Measurements from ENCODE around the gene HMCN2.

HMCN2 gene

DNA sequence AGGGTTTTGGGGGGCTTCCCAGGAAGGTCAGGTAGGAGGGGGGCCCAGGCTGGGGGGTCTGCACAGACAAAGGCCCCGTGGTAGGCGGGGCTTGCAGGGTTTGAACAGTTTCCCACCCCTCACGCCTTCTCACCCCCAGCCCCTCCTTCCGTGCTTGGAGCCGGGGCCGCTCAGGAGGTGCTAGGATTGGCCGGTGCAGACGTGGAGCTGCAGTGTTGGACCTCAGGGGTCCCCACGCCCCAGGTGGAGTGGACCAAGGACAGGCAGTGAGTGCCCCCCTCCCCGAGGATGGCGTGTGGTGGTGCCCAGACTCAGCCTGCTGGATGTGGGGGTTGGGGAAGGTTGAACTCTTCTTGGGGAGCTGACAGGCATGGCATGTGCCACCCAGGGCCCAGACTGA lies 83.8 kb downstream of the HMCN2 start:
- Mint-ChIP-seq H3K27ac (no peak overlapping the region), H3K36me3 (ENCODE audit: low read depth) (no peaks in the 10 kb centered on the region), H3K4me1 (no peaks in the 10 kb centered on the region), H3K9me3 (no peaks in the 10 kb centered on the region), H3K27me3 (no peaks in the 10 kb centered on the region), H3K4me3 (no peak overlapping the region)
- ATAC-seq (no peak), DNase-seq (no peak)

DNA sequence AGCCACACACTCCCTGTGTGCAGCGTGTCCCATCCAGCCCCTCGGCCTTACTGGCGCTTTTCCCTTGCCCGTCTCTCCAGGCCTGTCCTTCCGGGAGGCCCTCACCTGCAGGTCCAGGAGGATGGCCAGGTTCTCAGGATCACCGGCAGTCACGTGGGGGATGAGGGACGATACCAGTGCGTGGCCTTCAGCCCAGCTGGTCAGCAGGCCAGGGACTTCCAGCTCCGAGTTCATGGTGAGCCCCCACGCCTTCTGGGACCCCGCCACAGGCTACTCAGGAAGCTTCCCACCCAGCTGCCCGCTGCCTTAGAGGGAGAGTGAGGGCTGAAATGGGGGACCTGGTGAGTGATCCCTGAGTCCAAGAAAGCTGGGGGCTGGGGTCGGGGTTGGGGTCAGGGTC lies 85.8 kb downstream of the HMCN2 start:
- Mint-ChIP-seq H3K4me3 (no peak overlapping the region), H3K27me3 (no peaks in the 10 kb centered on the region), H3K36me3 (ENCODE audit: low read depth) (no peaks in the 10 kb centered on the region), H3K9me3 (no peaks in the 10 kb centered on the region), H3K4me1 (no peaks in the 10 kb centered on the region), H3K27ac (no peak overlapping the region)
- ATAC-seq (no peak), DNase-seq (no peak)

DNA sequence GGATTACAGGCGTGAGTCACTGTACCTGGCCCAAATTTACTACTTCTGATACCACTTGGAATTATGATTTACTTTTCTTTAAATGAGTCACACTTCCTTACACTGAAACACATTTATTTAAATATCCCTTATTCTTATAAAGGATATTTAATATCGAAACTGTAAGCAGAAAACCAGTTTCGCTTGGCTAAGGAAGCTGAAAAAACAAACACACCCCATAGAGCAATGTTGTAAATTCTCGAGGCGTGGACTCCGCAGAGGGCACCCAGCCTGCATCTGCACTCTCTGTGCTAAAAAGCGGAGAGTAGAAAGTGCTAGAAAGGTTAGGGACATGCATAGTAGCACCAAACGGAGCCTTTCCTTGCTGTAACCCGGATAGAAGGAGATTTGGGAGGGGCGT lies 86.5 kb downstream of the HMCN2 start:
- Mint-ChIP-seq H3K9me3 (no peaks in the 10 kb centered on the region), H3K36me3 (ENCODE audit: low read depth) (no peaks in the 10 kb centered on the region), H3K4me3 (no peak overlapping the region), H3K27me3 (no peaks in the 10 kb centered on the region), H3K4me1 (no peaks in the 10 kb centered on the region), H3K27ac (no peak overlapping the region)
- no peak for ATAC-seq
- no peak for DNase-seq

DNA sequence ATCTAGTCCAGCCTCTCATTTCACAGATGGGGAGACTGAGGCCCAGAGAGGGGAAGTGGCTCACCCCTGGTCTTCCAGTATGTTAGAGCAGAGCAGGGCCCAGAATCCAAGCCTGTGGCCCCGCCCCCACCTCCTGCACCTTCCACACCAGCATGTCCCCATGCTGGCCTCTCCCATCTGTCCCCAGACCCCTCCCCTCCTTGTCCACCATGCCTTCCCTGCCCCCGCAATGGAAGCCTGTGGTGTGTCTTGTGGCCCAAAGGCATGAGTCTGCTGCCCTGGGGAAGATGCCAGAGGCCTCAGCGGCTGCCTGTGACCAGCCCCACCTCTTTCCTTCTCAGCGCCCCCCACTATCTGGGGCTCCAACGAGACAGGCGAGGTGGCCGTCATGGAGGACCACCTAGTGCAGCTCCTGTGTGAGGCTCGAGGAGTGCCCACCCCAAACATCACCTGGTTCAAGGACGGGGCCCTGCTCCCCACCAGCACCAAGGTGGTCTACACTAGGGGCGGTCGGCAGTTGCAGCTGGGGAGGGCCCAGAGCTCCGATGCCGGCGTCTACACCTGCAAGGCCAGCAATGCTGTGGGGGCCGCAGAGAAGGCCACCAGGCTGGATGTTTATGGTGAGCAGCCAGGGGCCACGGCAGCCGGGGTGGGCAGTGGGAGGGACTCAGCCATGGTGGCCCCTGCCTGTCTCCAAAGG lies 87.2 kb downstream of the HMCN2 start:
- Mint-ChIP-seq H3K4me1 (no peaks in the 10 kb centered on the region), H3K36me3 (ENCODE audit: low read depth) (no peaks in the 10 kb centered on the region)

DNA sequence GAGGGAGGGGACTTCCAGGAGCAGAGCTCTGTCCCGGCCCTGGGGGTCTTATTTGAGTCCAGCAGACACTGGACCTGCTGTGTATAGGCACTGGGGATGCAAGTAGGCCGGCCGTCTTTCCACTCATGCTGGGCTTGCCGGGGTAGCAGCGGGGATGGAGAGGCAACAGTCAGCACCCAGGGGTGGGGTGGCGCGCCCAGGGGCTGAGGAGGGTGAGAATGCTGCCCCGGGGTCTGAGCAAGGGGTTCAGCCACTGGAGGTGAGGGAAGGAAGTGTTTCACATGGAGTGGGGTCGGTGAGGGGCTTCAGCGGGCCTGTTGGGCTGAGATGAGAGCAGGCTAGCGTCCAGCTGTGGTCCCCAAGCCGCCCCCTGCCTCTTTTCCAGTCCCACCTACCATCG lies 88.8 kb downstream of the HMCN2 start:
- Mint-ChIP-seq H3K4me3 (no peak overlapping the region), H3K9me3 (no peaks in the 10 kb centered on the region), H3K36me3 (ENCODE audit: low read depth) (no peaks in the 10 kb centered on the region), H3K27ac (no peak overlapping the region), H3K4me1 (no peaks in the 10 kb centered on the region), H3K27me3 (no peaks in the 10 kb centered on the region)
- ATAC-seq (no peak), DNase-seq (no peak)

More for the DNA sequence above, 87.2 kb downstream of the HMCN2 start:
- DNase-seq (no peak), ATAC-seq (no peak)
- no peaks in the 10 kb centered on the region for H3K27me3 Mint-ChIP-seq
- H3K4me3 Mint-ChIP-seq = no peak overlapping the region
- H3K27ac Mint-ChIP-seq = no peak overlapping the region
- no peaks in the 10 kb centered on the region for H3K9me3 Mint-ChIP-seq

DNA sequence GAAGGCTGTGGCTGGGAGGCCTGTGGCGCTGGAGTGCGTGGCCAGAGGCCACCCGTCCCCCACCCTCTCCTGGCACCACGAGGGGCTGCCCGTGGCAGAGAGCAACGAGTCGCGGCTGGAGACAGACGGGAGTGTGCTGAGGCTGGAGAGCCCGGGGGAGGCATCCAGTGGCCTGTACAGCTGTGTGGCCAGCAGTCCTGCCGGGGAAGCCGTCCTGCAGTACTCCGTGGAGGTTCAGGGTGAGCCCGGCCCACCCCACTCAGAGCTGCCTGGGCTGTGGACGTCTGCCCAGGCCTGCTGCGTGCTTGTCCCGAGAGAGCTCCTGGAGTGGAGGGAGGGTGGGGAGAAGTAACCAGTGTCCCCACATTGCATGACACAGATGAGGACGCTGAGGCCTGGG lies 89.2 kb downstream of the HMCN2 start:
- H3K4me3 Mint-ChIP-seq = no peak overlapping the region
- DNase-seq (no peak), ATAC-seq (no peak)
- H3K36me3 Mint-ChIP-seq (ENCODE audit: low read depth) = no peaks in the 10 kb centered on the region
- H3K27ac Mint-ChIP-seq = no peak overlapping the region
- H3K9me3 Mint-ChIP-seq = no peaks in the 10 kb centered on the region
- H3K4me1 Mint-ChIP-seq = no peaks in the 10 kb centered on the region
- H3K27me3 Mint-ChIP-seq = no peaks in the 10 kb centered on the region

DNA sequence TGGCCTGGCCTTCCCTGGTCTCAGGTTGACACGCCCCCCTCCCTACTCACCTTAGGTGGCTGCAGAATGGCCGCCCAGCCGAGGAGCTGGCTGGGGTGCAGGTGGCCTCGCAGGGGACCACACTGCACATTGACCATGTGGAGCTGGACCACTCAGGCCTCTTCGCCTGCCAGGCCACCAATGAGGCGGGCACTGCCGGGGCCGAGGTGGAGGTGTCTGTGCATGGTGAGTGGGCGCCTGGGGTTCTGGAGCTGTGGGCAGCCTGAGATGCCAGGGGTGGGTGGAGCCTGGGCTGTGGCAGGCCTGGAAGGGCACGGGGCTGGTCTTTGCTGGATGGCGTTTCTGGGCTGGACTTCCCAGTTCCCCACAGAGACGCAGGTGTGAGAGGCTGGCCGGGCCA lies 90.5 kb downstream of the HMCN2 start:
- Mint-ChIP-seq H3K36me3 (ENCODE audit: low read depth) (no peaks in the 10 kb centered on the region), H3K27me3 (no peaks in the 10 kb centered on the region), H3K4me3 (no peak overlapping the region), H3K9me3 (no peaks in the 10 kb centered on the region), H3K4me1 (no peaks in the 10 kb centered on the region), H3K27ac (no peak overlapping the region)
- no peak for DNase-seq
- ATAC-seq = peak; percentile 9

DNA sequence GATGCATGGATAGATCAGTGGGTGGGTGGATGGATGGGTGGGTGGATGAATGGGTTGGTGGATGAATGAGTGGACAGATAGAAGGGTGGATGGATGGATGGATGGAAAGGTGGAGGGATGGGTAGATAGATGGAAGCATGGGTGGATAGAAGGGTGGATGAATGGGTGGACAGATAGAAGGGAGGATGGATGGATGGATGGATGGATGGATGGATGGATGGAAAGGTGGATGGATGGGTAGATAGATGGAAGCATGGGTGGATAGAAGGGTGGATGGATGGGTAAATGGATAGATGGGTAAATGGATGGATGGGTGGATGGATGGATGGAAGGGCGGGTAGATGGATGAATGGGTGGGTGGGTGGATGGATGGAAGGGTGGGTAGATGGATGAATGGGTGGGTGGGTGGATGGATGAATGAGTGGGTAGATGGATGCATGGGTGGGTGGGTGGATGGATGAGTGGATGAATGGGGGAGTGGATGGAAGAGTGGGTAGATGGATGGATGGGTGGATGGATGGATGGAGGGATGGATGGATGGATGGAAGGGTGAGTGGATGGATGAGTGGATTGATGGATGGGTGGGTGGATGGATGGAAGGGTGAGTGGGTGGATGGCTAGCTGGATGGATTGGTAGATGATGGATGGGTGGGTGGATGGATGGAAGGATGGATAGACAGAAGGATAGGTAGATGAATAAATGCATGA lies 91.5 kb downstream of the HMCN2 start:
- H3K4me3 Mint-ChIP-seq = no peak overlapping the region
- H3K27me3 Mint-ChIP-seq = peaks cover 2% of the 10 kb centered on the region
- no peaks in the 10 kb centered on the region for H3K4me1 Mint-ChIP-seq
- H3K27ac Mint-ChIP-seq = no peak overlapping the region
- no peak for DNase-seq
- H3K36me3 Mint-ChIP-seq (ENCODE audit: low read depth) = no peaks in the 10 kb centered on the region
- no peaks in the 10 kb centered on the region for H3K9me3 Mint-ChIP-seq
- ATAC-seq = no peak

DNA sequence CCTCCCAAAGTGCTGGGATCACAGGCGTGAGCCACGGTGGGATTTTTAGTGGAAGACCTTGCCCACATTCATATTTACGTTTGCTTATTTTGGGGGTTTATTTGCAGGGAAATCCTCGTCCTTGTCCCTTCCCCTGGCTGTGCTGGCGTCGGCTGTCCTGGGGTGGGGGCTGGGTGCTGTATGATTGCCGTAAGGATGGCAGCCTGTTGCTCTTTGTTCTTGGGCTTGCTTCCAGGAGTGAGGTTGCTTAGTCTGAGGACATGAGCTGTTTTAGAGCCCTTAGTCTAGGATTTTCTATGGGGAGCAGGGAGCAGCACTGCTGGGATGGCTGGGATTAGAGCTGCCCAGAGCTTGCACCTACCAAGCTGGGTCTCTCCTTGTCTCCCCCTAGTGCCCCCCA lies 93.4 kb downstream of the HMCN2 start:
- no peaks in the 10 kb centered on the region for H3K36me3 Mint-ChIP-seq (ENCODE audit: low read depth)
- peaks cover 4% of the 10 kb centered on the region for H3K27me3 Mint-ChIP-seq
- DNase-seq = no peak
- no peak overlapping the region for H3K27ac Mint-ChIP-seq
- no peak overlapping the region for H3K4me3 Mint-ChIP-seq
- H3K4me1 Mint-ChIP-seq = no peaks in the 10 kb centered on the region
- no peaks in the 10 kb centered on the region for H3K9me3 Mint-ChIP-seq
- ATAC-seq = no peak

DNA sequence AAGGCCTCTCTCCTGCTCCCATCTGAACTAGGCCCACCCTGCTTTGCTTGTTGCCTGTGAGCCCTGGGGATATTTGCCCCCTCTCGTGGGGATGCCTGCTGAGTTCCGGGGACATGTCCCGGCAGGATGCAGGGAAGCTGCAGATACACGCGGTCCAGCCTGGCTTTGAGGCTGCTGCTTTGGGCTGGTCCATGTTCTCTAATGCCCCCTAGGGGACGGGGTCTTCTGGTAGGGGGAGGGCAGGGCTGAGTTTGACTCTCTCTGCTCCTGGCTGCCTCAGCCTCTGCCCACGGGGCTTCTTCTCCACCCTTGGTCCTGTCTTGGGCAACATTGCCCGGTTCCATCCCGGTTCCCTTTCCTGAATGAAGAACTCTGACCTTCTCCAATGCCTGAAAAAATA lies 94.3 kb downstream of the HMCN2 start:
- Mint-ChIP-seq H3K36me3 (ENCODE audit: low read depth) (no peaks in the 10 kb centered on the region), H3K27me3 (peaks cover 4% of the 10 kb centered on the region), H3K27ac (no peak overlapping the region), H3K4me3 (no peak overlapping the region), H3K9me3 (no peaks in the 10 kb centered on the region), H3K4me1 (no peaks in the 10 kb centered on the region)
- DNase-seq = no peak
- ATAC-seq = no peak

DNA sequence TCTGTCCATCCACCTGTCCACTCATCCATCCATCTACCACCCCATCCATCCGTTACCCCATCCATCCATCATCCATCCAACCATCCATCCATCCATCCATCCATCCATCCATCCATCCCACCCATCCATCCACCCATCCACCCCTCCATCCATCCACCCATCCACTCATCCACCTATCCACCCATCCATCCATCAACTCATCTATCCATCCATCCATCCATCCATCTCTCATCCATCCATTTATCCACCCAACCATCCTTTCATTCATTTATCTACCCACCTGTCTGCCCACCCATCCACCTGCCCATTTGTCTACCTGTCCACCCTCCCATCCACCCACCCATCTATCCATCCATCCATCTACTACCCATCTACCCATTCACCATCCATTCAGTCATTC lies 95.1 kb downstream of the HMCN2 start:
- DNase-seq (no peak), ATAC-seq (no peak)
- no peak overlapping the region for H3K27ac Mint-ChIP-seq
- H3K27me3 Mint-ChIP-seq = peaks cover 4% of the 10 kb centered on the region
- H3K9me3 Mint-ChIP-seq = no peaks in the 10 kb centered on the region
- H3K36me3 Mint-ChIP-seq (ENCODE audit: low read depth) = no peaks in the 10 kb centered on the region
- H3K4me3 Mint-ChIP-seq = no peak overlapping the region
- no peaks in the 10 kb centered on the region for H3K4me1 Mint-ChIP-seq

DNA sequence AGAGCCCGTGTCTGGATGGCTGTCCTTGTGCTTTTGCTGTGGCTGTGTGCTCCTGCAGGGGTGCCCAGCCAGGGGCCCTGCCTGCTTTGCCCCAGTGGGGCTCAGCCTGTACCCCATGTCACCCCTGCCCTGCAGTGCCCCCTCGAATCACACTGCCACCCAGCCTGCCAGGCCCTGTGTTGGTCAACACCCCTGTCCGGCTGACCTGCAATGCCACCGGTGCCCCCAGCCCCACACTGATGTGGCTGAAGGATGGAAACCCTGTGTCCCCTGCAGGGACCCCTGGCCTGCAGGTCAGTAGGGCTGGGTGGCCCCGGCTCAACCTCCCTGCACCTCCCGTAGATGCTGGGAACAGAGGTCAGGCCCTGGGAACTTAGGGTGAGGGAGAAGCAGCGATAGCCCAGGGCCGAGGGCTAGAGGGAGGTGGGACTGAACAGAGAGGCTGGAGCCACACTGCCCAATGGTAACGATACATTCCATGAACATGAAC lies 96.4 kb downstream of the HMCN2 start:
- no peak for ATAC-seq
- Mint-ChIP-seq H3K4me3 (no peak overlapping the region), H3K27me3 (peaks cover 6% of the 10 kb centered on the region), H3K9me3 (peaks cover 1% of the 10 kb centered on the region), H3K27ac (no peak overlapping the region), H3K4me1 (no peaks in the 10 kb centered on the region), H3K36me3 (ENCODE audit: low read depth) (no peaks in the 10 kb centered on the region)
- no peak for DNase-seq

DNA sequence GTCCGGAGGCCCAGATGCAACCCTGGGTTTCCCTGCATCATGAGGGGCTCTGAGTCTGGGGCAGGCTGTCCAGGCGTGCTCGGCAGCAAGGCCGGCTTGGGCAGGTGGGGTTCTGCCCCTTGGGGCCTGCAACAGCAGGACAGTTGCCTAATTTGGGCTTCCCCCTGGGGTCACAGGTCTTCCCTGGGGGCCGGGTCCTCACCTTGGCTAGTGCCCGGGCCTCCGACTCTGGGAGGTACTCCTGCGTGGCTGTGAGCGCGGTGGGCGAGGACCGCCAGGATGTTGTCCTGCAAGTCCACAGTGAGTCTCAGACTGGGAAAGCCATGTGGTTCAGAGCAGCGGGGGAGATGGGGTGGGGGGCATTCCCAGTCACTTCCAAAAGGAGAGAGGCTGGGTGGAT lies 97.1 kb downstream of the HMCN2 start:
- Mint-ChIP-seq H3K4me1 (no peaks in the 10 kb centered on the region), H3K9me3 (peaks cover 4% of the 10 kb centered on the region), H3K27ac (no peak overlapping the region), H3K36me3 (ENCODE audit: low read depth) (no peaks in the 10 kb centered on the region), H3K27me3 (peaks cover 9% of the 10 kb centered on the region), H3K4me3 (no peak overlapping the region)
- DNase-seq = no peak
- no peak for ATAC-seq

DNA sequence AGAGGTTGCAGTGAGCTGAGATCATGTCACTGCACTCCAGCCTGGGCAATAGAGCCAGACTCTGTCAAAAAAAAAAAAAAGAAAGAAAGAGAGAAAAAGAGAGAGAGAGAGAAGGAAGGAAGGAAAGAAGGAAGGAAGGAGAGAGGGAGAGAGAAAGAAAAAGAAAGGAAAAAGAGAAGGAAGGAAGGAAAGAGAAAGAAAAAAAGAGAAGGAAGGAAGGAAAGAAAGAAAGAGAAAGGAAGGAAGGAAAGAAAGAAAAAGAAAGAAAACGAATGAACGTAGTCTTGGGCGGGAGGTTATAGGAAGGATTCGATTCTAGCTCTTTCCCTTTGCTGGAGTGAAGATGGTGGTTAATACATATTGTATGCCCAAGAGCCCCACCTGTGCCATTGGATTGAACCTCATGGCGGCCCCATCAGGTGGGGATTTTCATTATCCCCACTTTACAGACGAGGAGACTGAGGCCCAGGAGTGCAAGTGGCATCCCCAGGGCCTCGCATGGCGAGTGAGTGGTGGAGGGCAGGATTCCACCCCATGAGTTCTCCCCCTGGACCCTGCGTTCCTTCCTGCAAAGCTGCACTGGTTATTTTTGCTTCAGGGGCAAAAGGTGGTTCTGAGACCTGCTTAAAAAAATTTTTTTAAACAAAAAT lies 98.3 kb downstream of the HMCN2 start:
- Mint-ChIP-seq H3K36me3 (ENCODE audit: low read depth) (no peaks in the 10 kb centered on the region), H3K4me1 (peaks cover 11% of the 10 kb centered on the region), H3K9me3 (peaks cover 10% of the 10 kb centered on the region), H3K27ac (no peak overlapping the region), H3K4me3 (no peak overlapping the region), H3K27me3 (peaks cover 9% of the 10 kb centered on the region)
- DNase-seq (no peak), ATAC-seq (no peak)

DNA sequence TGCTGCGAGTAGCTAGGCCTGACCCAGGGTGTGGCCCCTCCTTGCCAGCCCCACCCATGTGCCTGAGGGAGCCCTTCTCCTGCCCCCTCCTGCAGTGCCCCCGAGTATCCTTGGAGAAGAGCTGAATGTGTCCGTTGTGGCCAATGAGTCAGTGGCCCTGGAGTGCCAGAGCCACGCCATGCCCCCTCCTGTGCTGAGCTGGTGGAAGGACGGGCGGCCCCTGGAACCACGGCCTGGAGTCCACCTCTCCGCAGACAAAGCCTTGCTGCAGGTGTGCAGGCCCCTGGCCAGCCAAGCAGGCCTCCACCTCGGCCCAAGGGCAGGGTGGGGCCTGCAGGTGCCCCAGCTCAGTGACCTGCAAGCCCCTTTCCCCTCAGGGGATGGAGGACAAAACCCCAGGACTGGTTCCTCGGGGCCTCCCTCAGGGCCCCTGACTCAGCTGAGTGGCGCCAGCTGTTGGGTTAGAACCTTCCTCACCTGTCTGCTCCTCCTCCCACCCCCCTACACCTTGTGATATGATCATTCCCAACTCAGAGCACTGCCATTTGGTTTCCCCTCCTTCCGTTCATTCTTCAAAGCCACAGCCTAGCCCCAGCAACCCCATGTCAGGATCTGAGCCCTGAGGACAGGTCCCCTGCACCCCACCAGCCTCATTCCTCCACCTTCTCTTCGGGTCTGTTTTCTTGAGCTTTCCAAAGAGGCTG lies 99.2 kb downstream of the HMCN2 start:
- Mint-ChIP-seq H3K4me1 (peaks cover 11% of the 10 kb centered on the region), H3K9me3 (peaks cover 10% of the 10 kb centered on the region), H3K36me3 (ENCODE audit: low read depth) (no peaks in the 10 kb centered on the region), H3K27ac (no peak overlapping the region), H3K4me3 (no peak overlapping the region), H3K27me3 (peaks cover 9% of the 10 kb centered on the region)
- no peak for ATAC-seq
- DNase-seq = no peak
